Stimulated activated CD4-positive, alpha-beta T cell treated with anti-CD3 and anti-CD28 coated beads, Interleukin-1b, Interleukin-23, amount 100 ng/mL, for 48 hours (primary cell): Measurements from ENCODE around the gene ROBO1.

Experiments
- DNase-seq: peaks from one replicate; pipeline ENCODE4 v3.0.0-alpha.2; 2020

Gene ROBO1

GRCh38 chr3:79041621-79042020 is 726.2 kb downstream of the ROBO1 start:
- DNase-seq, result no peak

GRCh38 chr3:79040701-79041100 is 727.1 kb downstream of the ROBO1 start:
- DNase-seq, result no peak

- DNase-seq, result no peak
Measured at GRCh38 chr3:79040091-79040490, 727.7 kb downstream of the ROBO1 start.

GRCh38 chr3:79039192-79039591 is 728.6 kb downstream of the ROBO1 start:
- DNase-seq, result no peak

GRCh38 chr3:79038636-79039035 is 729.2 kb downstream of the ROBO1 start:
- no peak for DNase-seq

- no peak for DNase-seq
Measured at GRCh38 chr3:79038057-79038456, 729.7 kb downstream of the ROBO1 start.

GRCh38 chr3:79032686-79033318 is 735.0 kb downstream of the ROBO1 start:
- DNase-seq, result no peak

- no peak for DNase-seq
Measured at GRCh38 chr3:79030157-79030556, 737.6 kb downstream of the ROBO1 start.

GRCh38 chr3:79028916-79029315 is 738.9 kb downstream of the ROBO1 start:
- DNase-seq, result no peak

- DNase-seq, result no peak
Measured at GRCh38 chr3:79027593-79027992, 740.2 kb downstream of the ROBO1 start.

- DNase-seq, result no peak
Measured at GRCh38 chr3:79019924-79020173, 747.9 kb downstream of the ROBO1 start.

- DNase-seq, result no peak
Measured at GRCh38 chr3:79019137-79019923, 748.5 kb downstream of the ROBO1 start.

- DNase-seq, result no peak
Measured at GRCh38 chr3:79018671-79019136, 749.1 kb downstream of the ROBO1 start.

GRCh38 chr3:79018265-79018664 is 749.5 kb downstream of the ROBO1 start:
- no peak for DNase-seq

GRCh38 chr3:79016587-79017376 is 751.0 kb downstream of the ROBO1 start:
- DNase-seq, result no peak

- DNase-seq, result no peak
Measured at GRCh38 chr3:79015854-79016253, 751.9 kb downstream of the ROBO1 start.

- DNase-seq, result no peak
Measured at GRCh38 chr3:79012946-79013362, 754.8 kb downstream of the ROBO1 start.

GRCh38 chr3:79012530-79012913 is 755.3 kb downstream of the ROBO1 start:
- no peak for DNase-seq

GRCh38 chr3:79011821-79012529 is 755.8 kb downstream of the ROBO1 start:
- DNase-seq, result no peak

GRCh38 chr3:79009861-79010260 is 757.9 kb downstream of the ROBO1 start:
- no peak for DNase-seq

GRCh38 chr3:79006077-79006476 is 761.7 kb downstream of the ROBO1 start:
- DNase-seq, result no peak

- DNase-seq, result no peak
Measured at GRCh38 chr3:79005084-79005483, 762.7 kb downstream of the ROBO1 start.

- DNase-seq, result no peak
Measured at GRCh38 chr3:79003994-79004393, 763.8 kb downstream of the ROBO1 start.
